ENCODE data around the gene CD160.

- TF ChIP-seq EZH2 (IDR thresholded peaks at IDR 0.05) (no peak), POLR2AphosphoS5 (IDR thresholded peaks at IDR 0.05; ENCODE audit: borderline replicate concordance, low read depth, low read length) (no peak), FOXP2 (optimal IDR thresholded peaks at IDR 0.05; ENCODE audit: control extremely low read depth, extremely low read length, insufficient read depth) (no peak)
Observed at GRCh38 chr1:145710291-145711027, 8.8 kb upstream of the CD160 start.
